ENCODE measurements around the gene SEBOX. TPM values are rescaled to one million over a fixed set of nuclear protein-coding genes. Genes with fewer than 3 reads are reported as not detected.

SEBOX gene
- polyA plus RNA-seq, 2 of the 4 experiments (the other 2 are of a cell fraction) = not detected

- WGBS (ENCODE audit: missing lambda C conversion rate) = 91% methylated on average over 6 of the region's 6 CpGs
- ATAC-seq = no peak
- Histone ChIP-seq H3K27ac (no peak overlapping the region), H3K4me2 (no peak overlapping the region), H3K9me3 (no peaks in the 10 kb centered on the region), H3K4me3 (no peak overlapping the region), H3K4me1 (peaks cover 29% of the 10 kb centered on the region)
- ChIA-PET POLR2A (no interaction called here), CTCF (interaction anchor here (3.2 kb wide), 1 partner anchor 14 kb away, joined by 21 read pairs; no protein-coding TSS in a partner anchor)
- FAIRE-seq = no peak
- TF ChIP-seq BCL3 (IDR thresholded peaks at IDR 0.05) (no peak), MYC (IDR thresholded peaks at IDR 0.05; ENCODE audit: borderline replicate concordance, low read length) (no peak), TP53 (CRISPR knock-in tag; IDR thresholded peaks at IDR 0.05) (no peak), SREBF2 (IDR thresholded peaks at IDR 0.05) (no peak), ZFP36 (IDR thresholded peaks at IDR 0.05; ENCODE audit: borderline replicate concordance, partially characterized antibody) (no peak), HOXB13 (CRISPR knock-in tag; IDR thresholded peaks at IDR 0.05; ENCODE audit: low read depth) (no peak), HOXA7 (CRISPR knock-in tag; IDR thresholded peaks at IDR 0.05) (no peak), HOXB5 (CRISPR knock-in tag; IDR thresholded peaks at IDR 0.05) (no peak)
- DNase-seq (ENCODE audit: low read depth in 1 of 2, low spot score in 1 of 2) = no peak
These were observed 37.8 kb upstream of the SEBOX start for GRCh38 chr17:28402844-28403243.

- no peak for FAIRE-seq
- POLR2A ChIA-PET = no interaction called here
- WGBS (ENCODE audit: missing lambda C conversion rate) = 52% methylated on average over 3 of the region's 3 CpGs
These were observed 37.2 kb upstream of the SEBOX start for GRCh38 chr17:28402224-28402630.

GRCh38 chr17:28399808-28400207, 34.8 kb upstream of the SEBOX start:
- H3K27ac ChIP-seq = no peak overlapping the region
- H3K4me1 ChIP-seq = peaks cover 18% of the 10 kb centered on the region
- POLR2A ChIA-PET = no interaction called here
- WGBS (ENCODE audit: missing lambda C conversion rate) = 90% methylated on average over 4 of the region's 4 CpGs
- FAIRE-seq = no peak
- no peak; a peak in 1 of 5 replicates for TF ChIP-seq JUN (IDR thresholded peaks at IDR 0.05)
- TF ChIP-seq HMGXB4 (CRISPR knock-in tag; IDR thresholded peaks at IDR 0.05; ENCODE audit: borderline replicate concordance) = no peak
- TF ChIP-seq BHLHE40 (IDR thresholded peaks at IDR 0.05; ENCODE audit: low read depth, low read length) = no peak
- no peak for TF ChIP-seq MYC (IDR thresholded peaks at IDR 0.05; ENCODE audit: borderline replicate concordance, low read length)
- CTCF ChIA-PET = interaction anchor here (0.6 to 3.2 kb wide), 6 partner anchors 8 to 172 kb away, joined by 3 to 21 read pairs (median 3); no protein-coding TSS in a partner anchor
- H3K4me2 ChIP-seq = no peak overlapping the region
- no peak for DNase-seq (ENCODE audit: low read depth in 1 of 2, low spot score in 1 of 2)
- H3K4me3 ChIP-seq = no peak overlapping the region
- H3K9me3 ChIP-seq = no peaks in the 10 kb centered on the region
- ATAC-seq = no peak

More at GRCh38 chr17:28402224-28402630, 37.2 kb upstream of the SEBOX start:
- no peak overlapping the region for H3K27ac ChIP-seq
- ATAC-seq = no peak
- no peak overlapping the region for H3K4me3 ChIP-seq
- H3K4me1 ChIP-seq = peaks cover 29% of the 10 kb centered on the region
- H3K4me2 ChIP-seq = no peak overlapping the region
- H3K9me3 ChIP-seq = no peaks in the 10 kb centered on the region
- TF ChIP-seq CEBPB (IDR thresholded peaks at IDR 0.05) = no peak
- TF ChIP-seq ZC3H11A (IDR thresholded peaks at IDR 0.05) = no peak
- no peak for TF ChIP-seq MYC (IDR thresholded peaks at IDR 0.05; ENCODE audit: borderline replicate concordance, low read length)
- no peak for TF ChIP-seq RFX5 (IDR thresholded peaks at IDR 0.05)
- TF ChIP-seq TFCP2L1 (CRISPR knock-in tag; IDR thresholded peaks at IDR 0.05) = no peak
- no peak for TF ChIP-seq USF2 (IDR thresholded peaks at IDR 0.05)
- TF ChIP-seq POLR2A (IDR thresholded peaks at IDR 0.05; ENCODE audit: low read length) = no peak
- TF ChIP-seq HOXA7 (CRISPR knock-in tag; IDR thresholded peaks at IDR 0.05) = no peak
- TF ChIP-seq FOSL2 (IDR thresholded peaks at IDR 0.05) = no peak
- TF ChIP-seq FOSL2 (CRISPR knock-in tag; IDR thresholded peaks at IDR 0.05) = no peak
- TF ChIP-seq CBX8 (IDR thresholded peaks at IDR 0.05) = no peak
- TF ChIP-seq GATA3 (IDR thresholded peaks at IDR 0.05; ENCODE audit: borderline replicate concordance) = no peak
- TF ChIP-seq CHD4 (IDR thresholded peaks at IDR 0.05; ENCODE audit: borderline replicate concordance) = no peak
- no peak for TF ChIP-seq SMC3 (IDR thresholded peaks at IDR 0.05)
- TF ChIP-seq HOXB5 (CRISPR knock-in tag; IDR thresholded peaks at IDR 0.05) = no peak
- CTCF ChIA-PET = interaction anchor here (3.2 kb wide), 1 partner anchor 14 kb away, joined by 21 read pairs; no protein-coding TSS in a partner anchor
- DNase-seq (ENCODE audit: low read depth in 1 of 2, low spot score in 1 of 2) = no peak

Data from A549 (cell line).